Activated CD4-positive, alpha-beta T cell treated with anti-CD3 and anti-CD28 coated beads, Interleukin-2, amount 50 U/mL, for 4 hours (primary cell): ENCODE measurements around the gene CHRNB2.

Source experiments
- DNase-seq, 2 experiments: peaks; one replicate each; pipeline ENCODE4 v3.0.0-alpha.2; 2020

CHRNB2 gene

GRCh38 chr1:154553056-154554030 is 14.2 kb upstream of the CHRNB2 start:
- DNase-seq, result no peak

- no peak for DNase-seq
Observed at GRCh38 chr1:154556422-154556821, 11.2 kb upstream of the CHRNB2 start.

- no peak for DNase-seq
Observed at GRCh38 chr1:154557248-154557938, 10.2 kb upstream of the CHRNB2 start.

GRCh38 chr1:154557939-154558719 is 9.4 kb upstream of the CHRNB2 start, which contains the start of gene UBE2Q1:
TSS of gene UBE2Q1 (minus strand) at chr1:154558662. CDS start at chr1:154558553, 109 bp downstream.
- DNase-seq, result peak in 1 of 2 experiments; percentile 18

- DNase-seq, result peak; percentile 99
Observed at GRCh38 chr1:154558720-154559465, 8.7 kb upstream of the CHRNB2 start.

GRCh38 chr1:154559466-154560044 is 8.0 kb upstream of the CHRNB2 start:
- DNase-seq, result peak; percentile 77

- no peak for DNase-seq
Observed at GRCh38 chr1:154565876-154566275, 1.7 kb upstream of the CHRNB2 start.

- no peak for DNase-seq
Observed at GRCh38 chr1:154568157-154568815, 708 bp downstream of the CHRNB2 start.

- DNase-seq, result no peak
Observed at GRCh38 chr1:154571244-154571963, 3.8 kb downstream of the CHRNB2 start.

- no peak for DNase-seq
Observed at GRCh38 chr1:154571964-154572288, 4.3 kb downstream of the CHRNB2 start.

- DNase-seq, result no peak
Observed at GRCh38 chr1:154572468-154573167, 5.0 kb downstream of the CHRNB2 start.

GRCh38 chr1:154573168-154573510 is 5.6 kb downstream of the CHRNB2 start:
- no peak for DNase-seq

GRCh38 chr1:154574716-154575115 is 7.1 kb downstream of the CHRNB2 start:
- no peak for DNase-seq

GRCh38 chr1:154575147-154575927 is 7.8 kb downstream of the CHRNB2 start:
- no peak for DNase-seq

GRCh38 chr1:154575951-154576566 is 8.5 kb downstream of the CHRNB2 start:
- DNase-seq, result no peak

GRCh38 chr1:154577346-154578057 is 9.9 kb downstream of the CHRNB2 start:
- no peak for DNase-seq

GRCh38 chr1:154578058-154578418 is 10.5 kb downstream of the CHRNB2 start:
- no peak for DNase-seq

- no peak for DNase-seq
Observed at GRCh38 chr1:154579374-154579773, 11.8 kb downstream of the CHRNB2 start.
